Fibroblast of lung (primary cell): ENCODE data around the gene REV1. TPM values are rescaled to one million over a fixed set of nuclear protein-coding genes. Genes with fewer than 3 reads are reported as not detected.

Experiments
- DNase-seq, 2 donors: peaks; one replicate each; pipeline versions ENCODE4 v3.0.0 to v3.0.0-alpha.2; 2010; ENCODE audit warnings: low read depth in 2 of 2
- H2AFZ ChIP-seq: 2 replicates; pipeline ENCODE4 v1.5.1; 2012; ENCODE audit warnings: low read length, control low read depth, inconsistent platforms
- H3K27ac ChIP-seq: 2 replicates; pipeline ENCODE4 v1.5.1; 2011; ENCODE audit warnings: low read length, control low read depth; ENCODE audit not compliant: insufficient read depth
- H3K27me3 ChIP-seq: 2 replicates; pipeline ENCODE4 v1.5.1; 2011; ENCODE audit warnings: mild to moderate bottlenecking, low read length; ENCODE audit not compliant: control insufficient read depth, insufficient read depth
- H3K36me3 ChIP-seq: 2 replicates; pipeline ENCODE4 v1.5.1; 2011; ENCODE audit warnings: low read length; ENCODE audit not compliant: control insufficient read depth, insufficient read depth
- H3K4me1 ChIP-seq: 2 replicates; pipeline ENCODE4 v1.5.1; 2011; ENCODE audit warnings: low read length; ENCODE audit not compliant: control insufficient read depth, insufficient read depth; ENCODE audit errors: extremely low read depth
- H3K4me2 ChIP-seq: 2 replicates; pipeline ENCODE4 v1.5.1; 2011; ENCODE audit warnings: low read length, control low read depth; ENCODE audit not compliant: insufficient read depth; ENCODE audit errors: extremely low read depth
- H3K4me3 ChIP-seq, 4 experiments: fragments of 200-600 bp in 1 of 4; sonication (generic) in 1 of 4; replicated peaks in 1 of 4; 2 replicates each; pipeline ENCODE4 v1.5.1; 2011 to 2016; ENCODE audit warnings: low read length in 4 of 4, low read depth in 3 of 4, mild to moderate bottlenecking in 3 of 4, control low read depth in 2 of 4, inconsistent platforms in 1 of 4, mixed read lengths in 1 of 4; ENCODE audit not compliant: insufficient read depth in 1 of 4; ENCODE audit errors: control extremely low read depth in 1 of 4
- H3K79me2 ChIP-seq: 2 replicates; pipeline ENCODE4 v1.5.1; 2012; ENCODE audit warnings: mild to moderate bottlenecking, low read length, inconsistent platforms; ENCODE audit not compliant: control insufficient read depth, insufficient read depth
- H3K9ac ChIP-seq: 2 replicates; pipeline ENCODE4 v1.5.1; 2011; ENCODE audit warnings: mild to moderate bottlenecking, low read length, control low read depth; ENCODE audit not compliant: insufficient read depth
- H3K9me3 ChIP-seq: 2 replicates; pipeline ENCODE4 v1.5.1; 2012; ENCODE audit warnings: low read depth, low read length; ENCODE audit not compliant: control insufficient read depth, insufficient read depth
- H4K20me1 ChIP-seq: 2 replicates; pipeline ENCODE4 v1.5.1; 2011; ENCODE audit warnings: low read length; ENCODE audit not compliant: control insufficient read depth, insufficient read depth; ENCODE audit errors: extremely low read depth
- CTCF ChIP-seq, 2 donors: IDR thresholded peaks in 1 of 2; conservative IDR thresholded peaks in 1 of 2; 1 replicate in 1 of 2; 2 replicates in 1 of 2; pipeline ENCODE4 v1.5.1; 2011 to 2012; ENCODE audit warnings: low read length in 2 of 2, control low read depth in 1 of 2, inconsistent platforms in 1 of 2, low read depth in 1 of 2, mild to moderate bottlenecking in 1 of 2
- EZH2 ChIP-seq: IDR thresholded peaks from 2 replicates; pipeline ENCODE4 v1.5.1; 2012; ENCODE audit warnings: low read length, control low read depth, mild to moderate bottlenecking; ENCODE audit errors: missing control alignments
- polyA plus RNA-seq, 2 donors: library from polyadenylated mRNA; depleted of rRNA in 1 of 2; stranded (reverse) in 1 of 2; unstranded in 1 of 2; fragments of >200 nt; gene quantifications; 2 replicates each; pipeline ENCODE4 v1.2.1, GENCODE V29; 2011 to 2012; ENCODE audit warnings: missing spikeins in 1 of 2
- total RNA-seq: library from RNA; depleted of rRNA; stranded (reverse); fragments of >200 nt; gene quantifications from 2 replicates; pipeline ENCODE4 v1.2.1, GENCODE V29; 2014

REV1 gene
- total and polyA plus RNA-seq, 2 donors (not counting 1 experiment from before 2014, with no cell fraction given): 19.3 to 39.3 TPM

- DNase-seq: peak; percentile 6 to 62
- TF ChIP-seq EZH2 (no peak), CTCF (conservative IDR thresholded peaks at IDR 0.05 in 1 of 2, IDR thresholded peaks at IDR 0.05 in 1 of 2; ENCODE audit: low read depth in 1 of 2, low read length in 2 of 2) (no peak)
Measured at GRCh38 chr2:99445065-99445464, 44.8 kb downstream of the REV1 start.

GRCh38 chr2:99444222-99444621 lies 45.6 kb downstream of the REV1 start:
- H2AFZ ChIP-seq: no peak overlapping the region
- no peak for DNase-seq
- no peak for TF ChIP-seq CTCF (conservative IDR thresholded peaks at IDR 0.05 in 1 of 2, IDR thresholded peaks at IDR 0.05 in 1 of 2; ENCODE audit: low read depth in 1 of 2, low read length in 2 of 2)
- no peak for TF ChIP-seq EZH2

More at GRCh38 chr2:99445065-99445464, 44.8 kb downstream of the REV1 start:
- Histone ChIP-seq H3K36me3 (peaks cover 1% of the 10 kb centered on the region), H3K4me2 (no peak overlapping the region), H3K27ac (no peak overlapping the region), H3K79me2 (no peaks in the 10 kb centered on the region), H3K27me3 (no peaks in the 10 kb centered on the region), H3K9ac (no peak overlapping the region), H3K9me3 (no peaks in the 10 kb centered on the region), H3K4me1 (peaks cover 2% of the 10 kb centered on the region), H3K4me3 (no peak overlapping the region), H2AFZ (no peak overlapping the region), H4K20me1 (no peaks in the 10 kb centered on the region)

DNA sequence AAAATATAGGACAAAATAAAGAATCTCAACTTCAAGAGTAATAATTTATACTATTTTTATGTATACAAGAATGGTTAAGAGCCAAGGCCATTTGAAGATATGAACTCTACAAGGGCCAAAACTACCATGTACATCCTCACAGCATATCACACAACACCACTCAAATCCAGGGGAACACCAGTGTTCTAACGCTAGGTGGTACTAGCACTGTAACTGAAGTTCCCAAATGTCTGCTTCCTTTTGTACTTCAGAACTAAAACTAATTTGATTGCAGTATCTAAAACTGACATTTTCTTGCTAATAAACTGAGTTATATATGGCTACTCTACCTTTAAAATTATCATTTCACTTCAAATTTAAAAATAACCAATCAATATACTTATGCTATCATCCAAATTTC lies 47.0 kb downstream of the REV1 start:
- TF ChIP-seq EZH2: no peak
- TF ChIP-seq CTCF (conservative IDR thresholded peaks at IDR 0.05 in 1 of 2, IDR thresholded peaks at IDR 0.05 in 1 of 2; ENCODE audit: low read depth in 1 of 2, low read length in 2 of 2): peak; percentile 49 to 57
- Histone ChIP-seq H3K4me3 (no peak overlapping the region), H2AFZ (no peak overlapping the region), H3K4me2 (no peak overlapping the region), H4K20me1 (no peaks in the 10 kb centered on the region), H3K9me3 (no peaks in the 10 kb centered on the region), H3K36me3 (no peaks in the 10 kb centered on the region), H3K27ac (no peak overlapping the region), H3K27me3 (no peaks in the 10 kb centered on the region), H3K79me2 (no peaks in the 10 kb centered on the region), H3K9ac (no peak overlapping the region), H3K4me1 (peaks cover 2% of the 10 kb centered on the region)
- peak in 1 of 2 donors; percentile 64 for DNase-seq

More at GRCh38 chr2:99444222-99444621, 45.6 kb downstream of the REV1 start:
- no peaks in the 10 kb centered on the region for H4K20me1 ChIP-seq
- H3K4me2 ChIP-seq: no peak overlapping the region
- H3K9me3 ChIP-seq: no peaks in the 10 kb centered on the region
- H3K4me3 ChIP-seq: no peak overlapping the region
- peaks cover 2% of the 10 kb centered on the region for H3K4me1 ChIP-seq
- no peak overlapping the region for H3K9ac ChIP-seq
- no peaks in the 10 kb centered on the region for H3K79me2 ChIP-seq
- peaks cover 1% of the 10 kb centered on the region for H3K36me3 ChIP-seq
- H3K27ac ChIP-seq: no peak overlapping the region
- H3K27me3 ChIP-seq: no peaks in the 10 kb centered on the region
